Tibial artery (tissue), 4 donors: ENCODE measurements around the gene SFPQ.

Source experiments
- DNase-seq, 2 donors: peaks; one replicate each; pipeline ENCODE4 v3.0.0-alpha.2; 2019
- H3K27ac ChIP-seq, 2 donors: fragments of 200-600 bp; sonication (generic) in 1 of 2; 1 replicate in 1 of 2; 2 replicates in 1 of 2; pipeline ENCODE4 v1.5.1; 2018 to 2019; ENCODE audit warnings: mild to moderate bottlenecking in 1 of 2
- H3K27me3 ChIP-seq, 2 donors: fragments of 200-600 bp; sonication (generic) in 1 of 2; one replicate each; pipeline versions ENCODE4 v1.5.1 to v1.6.0; 2016 to 2019
- H3K36me3 ChIP-seq, 3 donors: fragments of 200-600 bp; sonication (generic) in 2 of 3; one replicate each; pipeline ENCODE4 v1.5.1; 2016 to 2019; ENCODE audit warnings: mild to moderate bottlenecking in 2 of 3
- H3K4me1 ChIP-seq, 4 donors: fragments of 200-600 bp; sonication (generic) in 2 of 4; 1 replicate in 3 of 4; 2 replicates in 1 of 4; pipeline ENCODE4 v1.5.1; 2016 to 2019
- H3K4me3 ChIP-seq, 2 donors: fragments of 200-600 bp; sonication (generic) in 1 of 2; 1 replicate in 1 of 2; 2 replicates in 1 of 2; pipeline ENCODE4 v1.5.1; 2018 to 2019; ENCODE audit warnings: mild to moderate bottlenecking in 2 of 2
- H3K9me3 ChIP-seq, 3 donors: fragments of 200-600 bp; sonication (generic) in 1 of 3; one replicate each; pipeline ENCODE4 v1.5.1; 2016 to 2019
- CTCF ChIP-seq, 2 experiments: fragments of 200-600 bp in 1 of 2; fragments of 450-650 bp in 1 of 2; IDR thresholded peaks; one replicate each; pipeline ENCODE4 v1.5.1; 2017 to 2019; ENCODE audit warnings: antibody characterized with exemption in 2 of 2, mild to moderate bottlenecking in 1 of 2, moderate library complexity in 1 of 2
- intact Hi-C: fragments of 100-400 bp; cut with DNase I; formaldehyde crosslinking; loops from one replicate; pipeline ENCODE4 v1.15.0; 2023; ENCODE audit warnings: low total_unique reads

Gene SFPQ

GRCh38 chr1:35136780-35137179 is 56.2 kb downstream of the SFPQ start:
- Histone ChIP-seq H3K4me3 (no peak overlapping the region), H3K4me1 (no peaks in the 10 kb centered on the region), H3K9me3 (no peaks in the 10 kb centered on the region), H3K27ac (no peak overlapping the region), H3K36me3 (no peaks in the 10 kb centered on the region), H3K27me3 (no peaks in the 10 kb centered on the region)
- no peak for TF ChIP-seq CTCF (IDR thresholded peaks at IDR 0.05)
- intact Hi-C loops, result no loop called here
- no peak for DNase-seq
